Measurements from ENCODE around the gene VAV2. TPM values are rescaled to one million over a fixed set of nuclear protein-coding genes. Genes with fewer than 3 reads are reported as not detected.

The VAV2 gene
- total and polyA plus RNA-seq, 12 donors = 3.3 to 96.2 (median 31.2) TPM

DNA sequence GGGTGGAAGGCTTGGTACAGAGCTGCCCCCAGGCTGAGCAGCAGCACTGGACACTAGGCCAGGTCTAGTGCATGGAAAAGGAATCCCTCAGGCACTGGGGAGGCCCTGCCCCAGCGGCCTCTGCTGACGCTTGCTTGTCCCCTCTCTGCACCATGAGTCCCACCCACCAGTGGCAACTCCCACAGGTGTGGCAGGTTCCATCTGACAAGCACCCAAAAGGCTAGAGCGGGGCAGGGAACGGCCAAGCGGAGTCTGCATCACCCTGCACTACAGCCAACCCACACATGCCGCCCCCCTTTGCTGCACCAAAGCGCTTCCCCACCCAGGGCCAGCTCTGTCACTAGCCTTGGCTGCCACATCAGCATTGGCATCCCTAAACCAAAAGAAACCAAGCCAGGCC lies 138.8 kb downstream of the VAV2 start:
- H3K36me3 ChIP-seq (replicated peaks in 1 of 2) = no peaks in the 10 kb centered on the region
- peaks cover 13 to 18% of the 10 kb centered on the region in 2 donors for H3K4me1 ChIP-seq (replicated peaks in 1 of 2)
- intact Hi-C loops (cut with DNase I) = no loop called here
- H3K9me3 ChIP-seq (replicated peaks in 1 of 3) = no peaks in the 10 kb centered on the region
- DNase-seq = no peak
- 90 to 97% (median 95%) methylated on average over 5 to 7 of the region's 7 CpGs; no CpG with 5 or more reads in 1 of the 4 donors for WGBS, 4 donors
- TF ChIP-seq, protein P1, sequence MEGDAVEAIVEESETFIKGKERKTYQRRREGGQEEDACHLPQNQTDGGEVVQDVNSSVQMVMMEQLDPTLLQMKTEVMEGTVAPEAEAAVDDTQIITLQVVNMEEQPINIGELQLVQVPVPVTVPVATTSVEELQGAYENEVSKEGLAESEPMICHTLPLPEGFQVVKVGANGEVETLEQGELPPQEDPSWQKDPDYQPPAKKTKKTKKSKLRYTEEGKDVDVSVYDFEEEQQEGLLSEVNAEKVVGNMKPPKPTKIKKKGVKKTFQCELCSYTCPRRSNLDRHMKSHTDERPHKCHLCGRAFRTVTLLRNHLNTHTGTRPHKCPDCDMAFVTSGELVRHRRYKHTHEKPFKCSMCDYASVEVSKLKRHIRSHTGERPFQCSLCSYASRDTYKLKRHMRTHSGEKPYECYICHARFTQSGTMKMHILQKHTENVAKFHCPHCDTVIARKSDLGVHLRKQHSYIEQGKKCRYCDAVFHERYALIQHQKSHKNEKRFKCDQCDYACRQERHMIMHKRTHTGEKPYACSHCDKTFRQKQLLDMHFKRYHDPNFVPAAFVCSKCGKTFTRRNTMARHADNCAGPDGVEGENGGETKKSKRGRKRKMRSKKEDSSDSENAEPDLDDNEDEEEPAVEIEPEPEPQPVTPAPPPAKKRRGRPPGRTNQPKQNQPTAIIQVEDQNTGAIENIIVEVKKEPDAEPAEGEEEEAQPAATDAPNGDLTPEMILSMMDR (IDR thresholded peaks at IDR 0.05) = no peak
- H3K27ac ChIP-seq = no peak overlapping the region
- H3K4me3 ChIP-seq = no peak overlapping the region
- no peaks in the 10 kb centered on the region for H3K27me3 ChIP-seq

DNA sequence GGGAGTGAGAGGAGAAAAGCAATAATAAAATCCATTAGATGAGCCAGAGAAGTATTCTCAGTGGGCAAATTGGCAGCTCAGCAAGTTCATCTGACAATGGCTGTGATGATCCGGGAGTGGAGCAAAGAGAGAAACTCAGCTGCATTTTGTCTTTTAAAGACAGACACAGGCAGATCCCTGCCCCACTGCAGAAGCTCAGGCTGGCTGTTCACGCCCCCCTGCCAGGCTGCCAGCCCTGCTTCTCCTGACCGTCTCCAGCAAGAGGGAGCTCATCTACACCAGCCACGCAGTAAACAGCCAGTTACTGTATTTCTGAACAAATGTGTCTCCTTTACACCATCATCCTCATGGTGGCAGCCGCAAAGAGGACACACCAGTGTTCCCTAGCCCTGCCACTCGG lies 139.7 kb downstream of the VAV2 start:
- Histone ChIP-seq H3K4me1 (replicated peaks in 1 of 2) (peaks cover 13 to 18% of the 10 kb centered on the region in 2 donors), H3K9me3 (replicated peaks in 1 of 3) (no peaks in the 10 kb centered on the region), H3K27me3 (no peaks in the 10 kb centered on the region), H3K4me3 (no peak overlapping the region), H3K36me3 (replicated peaks in 1 of 2) (no peaks in the 10 kb centered on the region), H3K27ac (no peak overlapping the region)
- intact Hi-C loops (cut with DNase I) = no loop called here
- TF ChIP-seq POLR2A (IDR thresholded peaks at IDR 0.05) = no peak
- TF ChIP-seq, protein P1 (IDR thresholded peaks at IDR 0.05) = no peak
- no peak for DNase-seq
- 86 to 100% (median 92%) methylated on average over 2 to 6 of the region's 6 CpGs for WGBS, 4 donors

DNA sequence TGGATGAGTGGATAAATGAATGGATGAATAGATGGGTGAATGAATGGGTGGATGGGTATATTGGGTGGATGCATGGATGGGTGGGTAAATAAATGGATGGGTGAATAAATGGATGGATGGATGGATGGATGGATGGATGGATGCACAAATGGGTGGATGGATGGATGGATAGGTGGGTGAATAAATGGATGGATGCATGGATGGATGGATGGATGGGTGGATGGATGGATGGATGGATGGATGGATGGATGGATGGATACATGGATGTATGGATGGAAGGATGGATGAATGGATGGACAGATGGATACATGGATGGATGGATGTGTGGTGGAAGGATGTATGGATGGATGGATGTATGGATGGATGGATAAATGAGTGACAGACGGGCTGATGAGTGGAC lies 140.4 kb downstream of the VAV2 start:
- Histone ChIP-seq H3K9me3 (replicated peaks in 1 of 3) (no peaks in the 10 kb centered on the region), H3K4me1 (replicated peaks in 1 of 2) (peaks cover 13 to 17% of the 10 kb centered on the region in 2 donors), H3K27ac (no peak overlapping the region), H3K4me3 (no peak overlapping the region), H3K36me3 (replicated peaks in 1 of 2) (no peaks in the 10 kb centered on the region), H3K27me3 (no peaks in the 10 kb centered on the region)
- intact Hi-C loops (cut with DNase I) = no loop called here
- 91 to 100% (median 100%) methylated on average over 1 of the region's 1 CpG for WGBS, 4 donors
- no peak for TF ChIP-seq POLR2A (IDR thresholded peaks at IDR 0.05)
- TF ChIP-seq, protein P1 (IDR thresholded peaks at IDR 0.05) = no peak
- no peak for DNase-seq

DNA sequence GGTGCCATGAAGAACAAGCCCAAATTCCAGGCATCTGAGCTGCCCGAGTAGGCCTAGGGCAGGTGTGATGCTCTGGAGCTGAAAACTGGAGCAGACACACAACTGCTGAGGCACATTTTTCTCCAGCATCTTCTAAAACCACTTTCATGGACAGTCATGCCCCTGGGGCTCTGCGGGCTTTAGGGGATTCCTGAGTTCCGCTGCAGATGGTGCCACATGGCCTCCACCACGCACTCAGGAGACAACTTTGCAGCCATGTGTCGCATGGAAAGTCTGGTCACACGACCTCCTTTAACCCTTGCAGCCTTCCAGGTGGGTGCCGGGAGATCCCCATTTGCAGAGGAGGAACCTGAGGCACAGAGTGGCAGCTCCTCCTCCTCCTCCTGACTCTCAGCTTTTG lies 141.2 kb downstream of the VAV2 start:
- H3K9me3 ChIP-seq (replicated peaks in 1 of 3) = no peaks in the 10 kb centered on the region
- intact Hi-C loops (cut with DNase I) = no loop called here
- 89 to 95% (median 93%) methylated on average over 5 to 7 of the region's 7 CpGs for WGBS, 4 donors

More for the DNA sequence above, 141.2 kb downstream of the VAV2 start:
- Histone ChIP-seq H3K4me1 (replicated peaks in 1 of 2) (peaks cover 10 to 17% of the 10 kb centered on the region in 2 donors), H3K27ac (no peak overlapping the region), H3K36me3 (replicated peaks in 1 of 2) (no peaks in the 10 kb centered on the region), H3K27me3 (no peaks in the 10 kb centered on the region), H3K4me3 (no peak overlapping the region)
- TF ChIP-seq, protein P1 (IDR thresholded peaks at IDR 0.05) = no peak
- TF ChIP-seq POLR2A (IDR thresholded peaks at IDR 0.05) = no peak
- no peak for DNase-seq

Measured in adrenal gland (tissue), 12 donors.